ENCODE results near the gene PMPCA.

- no peak for TF ChIP-seq CTCF (IDR thresholded peaks at IDR 0.05; ENCODE audit: extremely low read depth in 1 of 2, insufficient read depth in 1 of 2, low read depth in 1 of 2, low read length in 2 of 2)
- TF ChIP-seq EZH2 (IDR thresholded peaks at IDR 0.05; ENCODE audit: borderline replicate concordance, low read depth, low read length, severe bottlenecking), result no peak
- TF ChIP-seq POLR2AphosphoS5 (IDR thresholded peaks at IDR 0.05; ENCODE audit: insufficient read depth, low read depth, low read length), result no peak
Measured at GRCh38 chr9:136396219-136396515, 14.3 kb upstream of the PMPCA start.

Data from endothelial cell of umbilical vein (primary cell).